WTC11 (cell line): ENCODE results near the gene SBNO2.
"Not testable (repeated sequence)": the region's sequence is repeated elsewhere in the genome, so short reads cannot be mapped to it uniquely, and the experiment has no call there.

Experiments
- SP1 ChIP-seq: sonication (generic); formaldehyde crosslinking; conservative IDR thresholded peaks from 2 replicates; pipeline ENCODE4 v1.8.1; 2022; ENCODE audit warnings: missing genetic modification reagents
- TF ChIP-seq, protein P1 (sequence below): fragments of 200-600 bp; IDR thresholded peaks from 2 replicates; pipeline ENCODE4 v1.8.0; 2022; ENCODE audit warnings: antibody characterized with exemption
- TF ChIP-seq, protein P2 (sequence below): sonication (generic); formaldehyde crosslinking; IDR thresholded peaks from 2 replicates; pipeline ENCODE4 v1.8.1; 2023; ENCODE audit warnings: mild to moderate bottlenecking, missing genetic modification reagents

DNA sequence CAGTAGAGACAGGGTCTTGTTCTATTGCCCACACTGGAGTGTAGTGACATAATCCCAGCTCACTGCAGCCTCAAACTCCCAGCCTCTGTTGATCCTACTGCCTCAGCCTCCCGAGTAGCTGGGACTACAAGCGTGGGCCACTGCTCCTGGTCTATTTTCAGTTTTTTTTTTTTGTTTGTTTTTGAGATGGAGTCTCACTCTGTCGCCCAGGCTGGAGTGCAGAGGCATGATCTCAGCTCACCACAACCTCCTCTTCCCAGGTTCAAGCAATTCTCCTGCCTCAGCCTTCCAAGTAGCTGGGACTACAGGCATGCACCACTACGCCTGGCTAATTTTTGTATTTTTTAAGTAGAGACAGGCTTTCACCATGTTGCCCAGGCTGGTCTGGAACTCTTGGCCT is 26.5 kb upstream of the SBNO2 start:
- TF ChIP-seq, protein P1, sequence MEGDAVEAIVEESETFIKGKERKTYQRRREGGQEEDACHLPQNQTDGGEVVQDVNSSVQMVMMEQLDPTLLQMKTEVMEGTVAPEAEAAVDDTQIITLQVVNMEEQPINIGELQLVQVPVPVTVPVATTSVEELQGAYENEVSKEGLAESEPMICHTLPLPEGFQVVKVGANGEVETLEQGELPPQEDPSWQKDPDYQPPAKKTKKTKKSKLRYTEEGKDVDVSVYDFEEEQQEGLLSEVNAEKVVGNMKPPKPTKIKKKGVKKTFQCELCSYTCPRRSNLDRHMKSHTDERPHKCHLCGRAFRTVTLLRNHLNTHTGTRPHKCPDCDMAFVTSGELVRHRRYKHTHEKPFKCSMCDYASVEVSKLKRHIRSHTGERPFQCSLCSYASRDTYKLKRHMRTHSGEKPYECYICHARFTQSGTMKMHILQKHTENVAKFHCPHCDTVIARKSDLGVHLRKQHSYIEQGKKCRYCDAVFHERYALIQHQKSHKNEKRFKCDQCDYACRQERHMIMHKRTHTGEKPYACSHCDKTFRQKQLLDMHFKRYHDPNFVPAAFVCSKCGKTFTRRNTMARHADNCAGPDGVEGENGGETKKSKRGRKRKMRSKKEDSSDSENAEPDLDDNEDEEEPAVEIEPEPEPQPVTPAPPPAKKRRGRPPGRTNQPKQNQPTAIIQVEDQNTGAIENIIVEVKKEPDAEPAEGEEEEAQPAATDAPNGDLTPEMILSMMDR = not testable (repeated sequence)
- not testable (repeated sequence) for TF ChIP-seq SP1 (CRISPR knock-in tag)
- TF ChIP-seq, protein P2, sequence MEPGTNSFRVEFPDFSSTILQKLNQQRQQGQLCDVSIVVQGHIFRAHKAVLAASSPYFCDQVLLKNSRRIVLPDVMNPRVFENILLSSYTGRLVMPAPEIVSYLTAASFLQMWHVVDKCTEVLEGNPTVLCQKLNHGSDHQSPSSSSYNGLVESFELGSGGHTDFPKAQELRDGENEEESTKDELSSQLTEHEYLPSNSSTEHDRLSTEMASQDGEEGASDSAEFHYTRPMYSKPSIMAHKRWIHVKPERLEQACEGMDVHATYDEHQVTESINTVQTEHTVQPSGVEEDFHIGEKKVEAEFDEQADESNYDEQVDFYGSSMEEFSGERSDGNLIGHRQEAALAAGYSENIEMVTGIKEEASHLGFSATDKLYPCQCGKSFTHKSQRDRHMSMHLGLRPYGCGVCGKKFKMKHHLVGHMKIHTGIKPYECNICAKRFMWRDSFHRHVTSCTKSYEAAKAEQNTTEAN (CRISPR knock-in tag) = not testable (repeated sequence)
